A549 (cell line): ENCODE measurements around the gene SF3A2. TPM values are rescaled to one million over a fixed set of nuclear protein-coding genes. Genes with fewer than 3 reads are reported as not detected.

Experiments
- ATAC-seq, 2 experiments: fragments of 200-7000 bp in 1 of 2; fragments of >200 bp in 1 of 2; cut with Nextera tagmentation in 1 of 2; cut with Tn5 transposase in 1 of 2; 3 replicates each; pipeline versions ENCODE4 v1.8.0 to v1.9.1; 2018 to 2020; ENCODE audit warnings: mild to moderate bottlenecking in 1 of 2, moderate library complexity in 1 of 2
- CTCF ChIA-PET: fragments of 300-600 bp; sonication (Branson Sonifier 250); formaldehyde crosslinking; extraction: SDS; loops from one replicate; lab custom pipeline; 2021; ENCODE audit warnings: antibody characterized with exemption, inconsistent platforms; lab: Yijun Ruan, JAX
- POLR2A ChIA-PET: fragments of 350-600 bp; formaldehyde crosslinking; extraction: SDS; loops from one replicate; lab custom pipeline; 2021; ENCODE audit warnings: antibody characterized with exemption, inconsistent platforms; lab: Yijun Ruan, JAX
- DNase-seq, 2 experiments: peaks; one replicate each; pipeline versions ENCODE4 v3.0.0 to v3.0.0-alpha.2; 2011 to 2016; ENCODE audit warnings: low read depth in 1 of 2, low spot score in 1 of 2
- FAIRE-seq: peaks from 2 replicates; lab custom pipeline; 2011; peaks lifted over from hg19 to GRCh38; lab: Jason Lieb, UNC
- H3K27ac ChIP-seq, 2 experiments: fragments of >200 bp; sonication (Bioruptor Twin); formaldehyde crosslinking; 3 replicates each; pipeline ENCODE4 v1.5.1; 2016 to 2017
- H3K4me1 ChIP-seq: fragments of >200 bp; sonication (Bioruptor Twin); formaldehyde crosslinking; 3 replicates; pipeline ENCODE4 v1.6.1; 2016
- H3K4me2 ChIP-seq: fragments of >200 bp; sonication (Bioruptor Twin); formaldehyde crosslinking; 3 replicates; pipeline ENCODE4 v1.6.1; 2016
- H3K4me3 ChIP-seq: fragments of >200 bp; sonication (Bioruptor Twin); formaldehyde crosslinking; 3 replicates; pipeline ENCODE4 v1.5.1; 2016
- H3K9me3 ChIP-seq: fragments of >200 bp; sonication (Bioruptor Twin); formaldehyde crosslinking; 3 replicates; pipeline ENCODE4 v1.6.1; 2016
- BHLHE40 ChIP-seq: IDR thresholded peaks from 2 replicates; pipeline ENCODE4 v1.6.1; 2012; ENCODE audit warnings: low read depth, low read length, inconsistent platforms
- CBX8 ChIP-seq: fragments of 200-600 bp; sonication (generic); IDR thresholded peaks from 2 replicates; pipeline ENCODE4 v1.6.1; 2016
- CHD2 ChIP-seq: fragments of 150-350 bp; IDR thresholded peaks from 2 replicates; pipeline ENCODE4 v1.6.1; 2014; ENCODE audit warnings: low read length; ENCODE audit not compliant: partially characterized antibody
- CTCF ChIP-seq: fragments of >200 bp; sonication (Bioruptor Twin); formaldehyde crosslinking; IDR thresholded peaks from 3 replicates; pipeline ENCODE4 v1.5.1; 2016
- HES2 ChIP-seq: fragments of >200 bp; sonication (Bioruptor Twin); formaldehyde crosslinking; IDR thresholded peaks from 2 replicates; pipeline ENCODE4 v1.6.1; 2016
- HEYL ChIP-seq: fragments of 250-450 bp; sonication (Bioruptor Pico); IDR thresholded peaks from 2 replicates; pipeline ENCODE4 v1.8.0; 2021; ENCODE audit warnings: mild to moderate bottlenecking, moderate library complexity
- HOXA7 ChIP-seq: fragments of 250-450 bp; sonication (Bioruptor Pico); IDR thresholded peaks from 2 replicates; pipeline ENCODE4 v1.5.0; 2020; ENCODE audit warnings: mild to moderate bottlenecking, moderate library complexity
- JUN ChIP-seq, 2 experiments: fragments of >200 bp; sonication (Bioruptor Twin); formaldehyde crosslinking; IDR thresholded peaks; 2 replicates in 1 of 2; 3 replicates in 1 of 2; pipeline ENCODE4 v1.6.1; 2016 to 2017
- JUNB ChIP-seq: fragments of >200 bp; sonication (Bioruptor Twin); formaldehyde crosslinking; IDR thresholded peaks from 2 replicates; pipeline ENCODE4 v1.6.1; 2016
- KDM1A ChIP-seq: fragments of 200-600 bp; sonication (generic); IDR thresholded peaks from 2 replicates; pipeline ENCODE4 v1.6.1; 2016; ENCODE audit warnings: low read depth, mild to moderate bottlenecking
- KDM5A ChIP-seq: fragments of 200-600 bp; sonication (generic); IDR thresholded peaks from 2 replicates; pipeline ENCODE4 v1.6.1; 2016; ENCODE audit warnings: antibody characterized with exemption, mild to moderate bottlenecking
- MAFK ChIP-seq: fragments of 450-650 bp; IDR thresholded peaks from 2 replicates; pipeline ENCODE4 v1.6.1; 2014; ENCODE audit not compliant: partially characterized antibody
- PBX3 ChIP-seq: IDR thresholded peaks from 2 replicates; pipeline ENCODE4 v1.6.1; 2012
- POLR2A ChIP-seq: IDR thresholded peaks from 2 replicates; pipeline ENCODE4 v1.6.1; 2012; ENCODE audit warnings: mild to moderate bottlenecking, low read length
- RARB ChIP-seq: fragments of 250-450 bp; sonication (Bioruptor Pico); IDR thresholded peaks from 2 replicates; pipeline ENCODE4 v1.8.0; 2021; ENCODE audit warnings: mild to moderate bottlenecking, moderate library complexity
- REST ChIP-seq: fragments of 200-600 bp; sonication (generic); IDR thresholded peaks from 2 replicates; pipeline ENCODE4 v1.6.1; 2016; ENCODE audit warnings: antibody characterized with exemption, mild to moderate bottlenecking, moderate library complexity
- RFX5 ChIP-seq: fragments of 450-650 bp; IDR thresholded peaks from 2 replicates; pipeline ENCODE4 v1.7.1; 2014; ENCODE audit warnings: antibody characterized with exemption, mild to moderate bottlenecking, moderate library complexity
- USF2 ChIP-seq: fragments of 450-650 bp; IDR thresholded peaks from 2 replicates; pipeline ENCODE4 v1.6.1; 2014; ENCODE audit warnings: antibody characterized with exemption
- ZFP36 ChIP-seq: fragments of 450-650 bp; IDR thresholded peaks from 2 replicates; pipeline ENCODE4 v1.6.1; 2014; ENCODE audit warnings: borderline replicate concordance; ENCODE audit not compliant: partially characterized antibody
- ZNF302 ChIP-seq: fragments of 250-450 bp; sonication (Bioruptor Pico); IDR thresholded peaks from 2 replicates; pipeline ENCODE4 v1.9.0; 2021; ENCODE audit warnings: inconsistent platforms, mild to moderate bottlenecking, moderate library complexity
- ZSCAN20 ChIP-seq: fragments of 250-450 bp; sonication (Bioruptor Pico); IDR thresholded peaks from 2 replicates; pipeline ENCODE4 v1.8.0; 2022; ENCODE audit warnings: mild to moderate bottlenecking, moderate library complexity
- WGBS: methylation state at CpG from one replicate; pipeline ENCODE4 v1.1.6; 2017; ENCODE audit errors: missing lambda C conversion rate; 5-methylcytosine and 5-hydroxymethylcytosine counted together
- polyA plus RNA-seq, 4 experiments: library from polyadenylated mRNA; depleted of rRNA in 3 of 4; stranded (reverse); fragments of >200 nt; fragmentation: RNase III in 1 of 4; extraction: RNeasy Plus Mini Kit Qiagen cat#74134 plus additional on column Dnase treatment in 1 of 4; gene quantifications; 2 replicates in 3 of 4; 3 replicates in 1 of 4; pipeline ENCODE4 v1.2.3, GENCODE V29; 2011 to 2017
- small RNA-seq, 6 experiments: library from RNA; depleted of rRNA; stranded (forward); fragments of <200 nt; gene quantifications; one replicate each; pipeline ENCODE3, GENCODE V24; 2012

SF3A2 gene
- polyA plus RNA-seq, 2 of the 4 experiments (the other 2 are of a cell fraction) = 11.9 to 68.2 TPM

GRCh38 chr19:2294687-2295335, 58.2 kb downstream of the SF3A2 start (continued):
- no peak for TF ChIP-seq USF2
- no peak for TF ChIP-seq POLR2A

GRCh38 chr19:2296141-2296540, 59.5 kb downstream of the SF3A2 start:
- 81% methylated on average over 15 of the region's 16 CpGs for WGBS
- Histone ChIP-seq H3K27ac (no peak overlapping the region), H3K9me3 (no peaks in the 10 kb centered on the region)
- ChIA-PET CTCF (no interaction called here), POLR2A (no interaction called here)
- no peak for DNase-seq
- FAIRE-seq = no peak
- TF ChIP-seq ZSCAN20 (CRISPR knock-in tag) (no peak), CHD2 (no peak), HOXA7 (CRISPR knock-in tag) (no peak), CTCF (no peak), KDM5A (no peak), HES2 (no peak), BHLHE40 (no peak), RARB (CRISPR knock-in tag) (no peak), JUNB (no peak), JUN (IDR thresholded peaks at IDR 0.05) (no peak), ZNF302 (no peak), HEYL (CRISPR knock-in tag) (no peak), CBX8 (no peak), REST (no peak), RFX5 (no peak), PBX3 (no peak), MAFK (no peak), ZFP36 (no peak), KDM1A (no peak)
- TF ChIP-seq, all 56 proteins: peak for 0
- no peak overlapping the region for H3K4me2 ChIP-seq
- H3K4me1 ChIP-seq = no peaks in the 10 kb centered on the region
- ATAC-seq = no peak
- no peak overlapping the region for H3K4me3 ChIP-seq

Small RNA genes lying within 50 kb of the gene (small RNA-seq; reads per million reads assigned to genes)
- 0 reads per million in 6 experiments for gene MIR1227

Other genes starting within 250 kb of the SF3A2 start
- 16.3 and 19.0 TPM in 2 replicates for gene BTBD2, start 221.1 kb upstream of the SF3A2 start, polyA plus RNA-seq (2011; rRNA removed)
- 26.7 to 32.7 TPM (median 29.6 TPM) in 3 replicates for gene BTBD2, start 221.1 kb upstream of the SF3A2 start, polyA plus RNA-seq (2017; fragmentation: RNase III; extraction: RNeasy Plus Mini Kit Qiagen cat#74134 plus additional on column Dnase treatment)
- gene MKNK2, start 185.6 kb upstream of the SF3A2 start, polyA plus RNA-seq (2011; rRNA removed) = 56.7 and 58.4 TPM in 2 replicates
- 38.8 to 55.4 TPM (median 48.3 TPM) in 3 replicates for gene MKNK2, start 185.6 kb upstream of the SF3A2 start, polyA plus RNA-seq (2017; fragmentation: RNase III; extraction: RNeasy Plus Mini Kit Qiagen cat#74134 plus additional on column Dnase treatment)
- gene MOB3A, start 140.5 kb upstream of the SF3A2 start, polyA plus RNA-seq (2011; rRNA removed) = 10.9 and 12.9 TPM in 2 replicates
- 8.4 to 9.1 TPM (median 8.7 TPM) in 3 replicates for gene MOB3A, start 140.5 kb upstream of the SF3A2 start, polyA plus RNA-seq (2017; fragmentation: RNase III; extraction: RNeasy Plus Mini Kit Qiagen cat#74134 plus additional on column Dnase treatment)
- gene IZUMO4, start 139.9 kb upstream of the SF3A2 start, polyA plus RNA-seq (2011; rRNA removed) = 0.36 and 0.70 TPM in 2 replicates
- gene IZUMO4, start 139.9 kb upstream of the SF3A2 start, polyA plus RNA-seq (2017; fragmentation: RNase III; extraction: RNeasy Plus Mini Kit Qiagen cat#74134 plus additional on column Dnase treatment) = 1.0 to 1.8 TPM (median 1.0 TPM) in 3 replicates
- gene AP3D1, start 85.3 kb upstream of the SF3A2 start, polyA plus RNA-seq (2011; rRNA removed) = 44.4 and 64.8 TPM in 2 replicates
- gene AP3D1, start 85.3 kb upstream of the SF3A2 start, polyA plus RNA-seq (2017; fragmentation: RNase III; extraction: RNeasy Plus Mini Kit Qiagen cat#74134 plus additional on column Dnase treatment) = 61.0 to 67.2 TPM (median 66.9 TPM) in 3 replicates
- gene DOT1L, start 72.9 kb upstream of the SF3A2 start, polyA plus RNA-seq (2011; rRNA removed) = 2.7 and 5.0 TPM in 2 replicates
- gene DOT1L, start 72.9 kb upstream of the SF3A2 start, polyA plus RNA-seq (2017; fragmentation: RNase III; extraction: RNeasy Plus Mini Kit Qiagen cat#74134 plus additional on column Dnase treatment) = 8.3 to 10.2 TPM (median 10.1 TPM) in 3 replicates
- gene PLEKHJ1, start 495 bp upstream of the SF3A2 start, polyA plus RNA-seq (2011; rRNA removed) = 18.3 and 19.9 TPM in 2 replicates
- 32.2 to 34.8 TPM (median 33.9 TPM) in 3 replicates for gene PLEKHJ1, start 495 bp upstream of the SF3A2 start, polyA plus RNA-seq (2017; fragmentation: RNase III; extraction: RNeasy Plus Mini Kit Qiagen cat#74134 plus additional on column Dnase treatment)
- gene AMH, start 12.5 kb downstream of the SF3A2 start, polyA plus RNA-seq (2011; rRNA removed) = 2.8 and 3.0 TPM in 2 replicates
- 12.0 to 13.2 TPM (median 12.7 TPM) in 3 replicates for gene AMH, start 12.5 kb downstream of the SF3A2 start, polyA plus RNA-seq (2017; fragmentation: RNase III; extraction: RNeasy Plus Mini Kit Qiagen cat#74134 plus additional on column Dnase treatment)
- gene JSRP1, start 19.6 kb downstream of the SF3A2 start, polyA plus RNA-seq (2011; rRNA removed) = not detected in 2 replicates
- gene JSRP1, start 19.6 kb downstream of the SF3A2 start, polyA plus RNA-seq (2017; fragmentation: RNase III; extraction: RNeasy Plus Mini Kit Qiagen cat#74134 plus additional on column Dnase treatment) = 0.16 to 0.41 TPM (median 0.32 TPM) in 3 replicates
- gene PEAK3, start 45.4 kb downstream of the SF3A2 start, polyA plus RNA-seq (2011; rRNA removed) = not detected in 2 replicates
- not detected in 3 replicates for gene PEAK3, start 45.4 kb downstream of the SF3A2 start, polyA plus RNA-seq (2017; fragmentation: RNase III; extraction: RNeasy Plus Mini Kit Qiagen cat#74134 plus additional on column Dnase treatment)
- gene LINGO3, start 71.3 kb downstream of the SF3A2 start, polyA plus RNA-seq (2011; rRNA removed) = not detected in 2 replicates
- not detected in 3 replicates for gene LINGO3, start 71.3 kb downstream of the SF3A2 start, polyA plus RNA-seq (2017; fragmentation: RNase III; extraction: RNeasy Plus Mini Kit Qiagen cat#74134 plus additional on column Dnase treatment)
- 112 and 140 TPM in 2 replicates for gene LSM7, start 91.8 kb downstream of the SF3A2 start, polyA plus RNA-seq (2011; rRNA removed)
- gene LSM7, start 91.8 kb downstream of the SF3A2 start, polyA plus RNA-seq (2017; fragmentation: RNase III; extraction: RNeasy Plus Mini Kit Qiagen cat#74134 plus additional on column Dnase treatment) = 139 to 170 TPM (median 144 TPM) in 3 replicates
- 11.3 and 11.4 TPM in 2 replicates for gene SPPL2B, start 91.9 kb downstream of the SF3A2 start, polyA plus RNA-seq (2011; rRNA removed)
- 28.6 to 36.8 TPM (median 36.5 TPM) in 3 replicates for gene SPPL2B, start 91.9 kb downstream of the SF3A2 start, polyA plus RNA-seq (2017; fragmentation: RNase III; extraction: RNeasy Plus Mini Kit Qiagen cat#74134 plus additional on column Dnase treatment)
- 0.01 TPM in 1 of 2 replicates, not detected in the other for gene TMPRSS9, start 123.4 kb downstream of the SF3A2 start, polyA plus RNA-seq (2011; rRNA removed)
- 0.04 TPM in 1 of 3 replicates, not detected in the others for gene TMPRSS9, start 123.4 kb downstream of the SF3A2 start, polyA plus RNA-seq (2017; fragmentation: RNase III; extraction: RNeasy Plus Mini Kit Qiagen cat#74134 plus additional on column Dnase treatment)
- 23.9 and 24.7 TPM in 2 replicates for gene TIMM13, start 190.8 kb downstream of the SF3A2 start, polyA plus RNA-seq (2011; rRNA removed)
- gene TIMM13, start 190.8 kb downstream of the SF3A2 start, polyA plus RNA-seq (2017; fragmentation: RNase III; extraction: RNeasy Plus Mini Kit Qiagen cat#74134 plus additional on column Dnase treatment) = 73.6 to 85.7 TPM (median 81.2 TPM) in 3 replicates
- gene LMNB2, start 220.1 kb downstream of the SF3A2 start, polyA plus RNA-seq (2011; rRNA removed) = 53.5 and 54.6 TPM in 2 replicates
- gene LMNB2, start 220.1 kb downstream of the SF3A2 start, polyA plus RNA-seq (2017; fragmentation: RNase III; extraction: RNeasy Plus Mini Kit Qiagen cat#74134 plus additional on column Dnase treatment) = 93.6 to 105 TPM (median 97.7 TPM) in 3 replicates
- gene GADD45B, start 239.3 kb downstream of the SF3A2 start, polyA plus RNA-seq (2011; rRNA removed) = 65.3 and 72.5 TPM in 2 replicates
- 38.6 to 42.4 TPM (median 39.9 TPM) in 3 replicates for gene GADD45B, start 239.3 kb downstream of the SF3A2 start, polyA plus RNA-seq (2017; fragmentation: RNase III; extraction: RNeasy Plus Mini Kit Qiagen cat#74134 plus additional on column Dnase treatment)